Ascending aorta (tissue), 2 donors: ENCODE measurements around the gene SUPV3L1. TPM values are rescaled to one million over a fixed set of nuclear protein-coding genes. Genes with fewer than 3 reads are reported as not detected.

Experiments used
- DNase-seq, 2 donors: peaks; one replicate each; pipeline ENCODE4 v3.0.0-alpha.2; 2019; ENCODE audit warnings: low spot score in 2 of 2
- H3K27ac ChIP-seq, 2 donors: fragments of 200-600 bp; sonication (generic); one replicate each; pipeline ENCODE4 v1.5.1; 2016 to 2017; ENCODE audit warnings: mild to moderate bottlenecking in 1 of 2
- H3K27me3 ChIP-seq: fragments of 200-600 bp; sonication (generic); one replicate; pipeline ENCODE4 v1.5.1; 2017
- H3K36me3 ChIP-seq, 2 donors: fragments of 200-600 bp; sonication (generic); one replicate each; pipeline ENCODE4 v1.5.1; 2016
- H3K4me1 ChIP-seq, 2 donors: fragments of 200-600 bp; sonication (generic); one replicate each; pipeline ENCODE4 v1.5.1; 2016 to 2017; ENCODE audit warnings: mild to moderate bottlenecking in 1 of 2
- H3K4me3 ChIP-seq, 2 donors: fragments of 200-600 bp; sonication (generic); one replicate each; pipeline ENCODE4 v1.5.1; 2016 to 2017; ENCODE audit warnings: mild to moderate bottlenecking in 1 of 2
- H3K9me3 ChIP-seq, 2 donors: fragments of 200-600 bp; sonication (generic); one replicate each; pipeline ENCODE4 v1.5.1; 2016
- intact Hi-C: fragments of 100-400 bp; cut with DNase I; formaldehyde crosslinking; loops from one replicate; pipeline ENCODE4 v1.15.1; 2023
- total RNA-seq: library from RNA; depleted of rRNA; stranded (reverse); fragments of >200 nt; gene quantifications from one replicate; pipeline ENCODE4 v1.1.0, GENCODE V29; 2016
- TF ChIP-seq, protein P1 (sequence below), 3 experiments: fragments of 200-600 bp in 2 of 3; fragments of 450-650 bp in 1 of 3; sonication (generic) in 2 of 3; IDR thresholded peaks; one replicate each; pipeline ENCODE4 v1.5.1; 2016 to 2019; ENCODE audit warnings: antibody characterized with exemption in 3 of 3, mild to moderate bottlenecking in 1 of 3, moderate library complexity in 1 of 3

Gene SUPV3L1
- total RNA-seq, 1 donor from 2014 or later = 4.6 TPM

- H3K36me3 ChIP-seq = peaks cover 0 to 3% of the 10 kb centered on the region in 2 donors
- H3K27me3 ChIP-seq = no peaks in the 10 kb centered on the region
- TF ChIP-seq, protein P1, sequence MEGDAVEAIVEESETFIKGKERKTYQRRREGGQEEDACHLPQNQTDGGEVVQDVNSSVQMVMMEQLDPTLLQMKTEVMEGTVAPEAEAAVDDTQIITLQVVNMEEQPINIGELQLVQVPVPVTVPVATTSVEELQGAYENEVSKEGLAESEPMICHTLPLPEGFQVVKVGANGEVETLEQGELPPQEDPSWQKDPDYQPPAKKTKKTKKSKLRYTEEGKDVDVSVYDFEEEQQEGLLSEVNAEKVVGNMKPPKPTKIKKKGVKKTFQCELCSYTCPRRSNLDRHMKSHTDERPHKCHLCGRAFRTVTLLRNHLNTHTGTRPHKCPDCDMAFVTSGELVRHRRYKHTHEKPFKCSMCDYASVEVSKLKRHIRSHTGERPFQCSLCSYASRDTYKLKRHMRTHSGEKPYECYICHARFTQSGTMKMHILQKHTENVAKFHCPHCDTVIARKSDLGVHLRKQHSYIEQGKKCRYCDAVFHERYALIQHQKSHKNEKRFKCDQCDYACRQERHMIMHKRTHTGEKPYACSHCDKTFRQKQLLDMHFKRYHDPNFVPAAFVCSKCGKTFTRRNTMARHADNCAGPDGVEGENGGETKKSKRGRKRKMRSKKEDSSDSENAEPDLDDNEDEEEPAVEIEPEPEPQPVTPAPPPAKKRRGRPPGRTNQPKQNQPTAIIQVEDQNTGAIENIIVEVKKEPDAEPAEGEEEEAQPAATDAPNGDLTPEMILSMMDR (IDR thresholded peaks at IDR 0.05) = no peak
- H3K27ac ChIP-seq = peak overlapping the region; percentile 89 to 90
- intact Hi-C loops = loop anchor here (2.0 to 10.0 kb wide), 4 partner anchors 183 to 776 kb away; partner anchors contain the start of genes RUFY2 and SLC25A16
- H3K9me3 ChIP-seq = no peaks in the 10 kb centered on the region
- H3K4me3 ChIP-seq = peak overlapping the region; percentile 81 to 95
- peaks cover 4 to 17% of the 10 kb centered on the region in 2 donors for H3K4me1 ChIP-seq
- no peak for DNase-seq
These were observed 631 bp downstream of the SUPV3L1 start for GRCh38 chr10:69180525-69181204.

DNA sequence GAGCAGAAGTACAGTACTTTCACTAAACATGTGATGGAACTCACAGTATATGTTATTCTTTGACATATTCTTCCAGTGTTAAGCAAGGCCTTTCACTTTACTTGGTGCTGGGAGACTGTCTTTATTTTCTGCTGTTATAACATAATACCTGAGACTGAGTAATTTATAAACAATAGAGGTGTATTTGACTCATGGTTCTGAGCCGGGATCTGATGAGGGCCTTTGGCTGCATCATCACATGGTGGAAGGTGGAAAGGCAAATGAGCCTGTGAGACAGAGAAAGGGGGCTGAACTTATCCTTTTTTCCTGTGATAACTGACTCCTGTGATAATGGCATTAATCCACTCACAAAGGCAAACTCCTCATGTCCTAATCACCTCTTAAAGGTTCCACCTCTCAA, 1.4 kb downstream of the SUPV3L1 start:
- no peak for DNase-seq
- H3K9me3 ChIP-seq = no peaks in the 10 kb centered on the region
- peak overlapping the region in 1 of 2 donors; percentile 95 for H3K4me3 ChIP-seq
- intact Hi-C loops = loop anchor here (2.0 to 10.0 kb wide), 4 partner anchors 184 to 777 kb away; partner anchors contain the start of genes RUFY2 and SLC25A16
- H3K27ac ChIP-seq = no peak overlapping the region
- no peaks in the 10 kb centered on the region for H3K27me3 ChIP-seq
- peaks cover 4 to 17% of the 10 kb centered on the region in 2 donors for H3K4me1 ChIP-seq
- TF ChIP-seq, protein P1 (IDR thresholded peaks at IDR 0.05) = no peak
- peaks cover 3 to 6% of the 10 kb centered on the region in 2 donors for H3K36me3 ChIP-seq

- peaks cover 4 to 17% of the 10 kb centered on the region in 2 donors for H3K4me1 ChIP-seq
- H3K4me3 ChIP-seq = no peak overlapping the region
- no peak for DNase-seq
- peaks cover 9 to 12% of the 10 kb centered on the region in 2 donors for H3K36me3 ChIP-seq
- intact Hi-C loops = loop anchor here (5.0 to 10.0 kb wide), 3 partner anchors 185 to 777 kb away; partner anchors contain the start of gene RUFY2
- no peaks in the 10 kb centered on the region for H3K27me3 ChIP-seq
- H3K9me3 ChIP-seq = no peaks in the 10 kb centered on the region
- TF ChIP-seq, protein P1 (IDR thresholded peaks at IDR 0.05) = no peak
- H3K27ac ChIP-seq = no peak overlapping the region
These were observed 2.0 kb downstream of the SUPV3L1 start for GRCh38 chr10:69182005-69182404.

GRCh38 chr10:69186524-69186923, 6.5 kb downstream of the SUPV3L1 start:
- intact Hi-C loops = loop anchor here (10.0 kb wide), 1 partner anchor 782 kb away; the partner anchor contains the start of gene RUFY2
- H3K27me3 ChIP-seq = no peaks in the 10 kb centered on the region
- H3K27ac ChIP-seq = no peak overlapping the region
- H3K4me3 ChIP-seq = no peak overlapping the region
- DNase-seq = no peak
- TF ChIP-seq, protein P1 (IDR thresholded peaks at IDR 0.05) = no peak
- no peaks in the 10 kb centered on the region for H3K9me3 ChIP-seq
- peaks cover 29 to 56% of the 10 kb centered on the region in 2 donors for H3K36me3 ChIP-seq
- H3K4me1 ChIP-seq = peaks cover 0 to 6% of the 10 kb centered on the region in 2 donors

DNA sequence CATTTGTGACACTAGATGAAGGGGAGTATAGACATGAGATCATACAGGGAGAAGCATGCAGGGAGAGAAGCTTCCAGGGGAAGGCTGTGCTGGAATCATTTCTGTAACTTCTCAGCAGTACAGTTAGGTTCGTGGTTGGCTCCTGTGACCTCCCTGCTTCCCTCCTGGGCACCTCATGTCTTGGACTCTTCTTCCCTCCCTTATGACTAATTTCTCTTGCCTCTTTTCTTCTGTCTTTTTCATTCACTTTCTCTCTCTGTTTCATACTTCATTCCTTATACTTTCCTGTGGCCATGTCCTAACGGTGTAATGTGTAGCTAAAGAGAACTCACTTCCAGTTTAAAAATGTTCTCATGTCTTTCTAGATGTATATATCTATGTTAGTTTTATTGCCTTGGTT, 21.0 kb downstream of the SUPV3L1 start:
- H3K36me3 ChIP-seq = peaks cover 81 to 88% of the 10 kb centered on the region in 2 donors
- TF ChIP-seq, protein P1 (IDR thresholded peaks at IDR 0.05) = no peak
- intact Hi-C loops = no loop called here

More for the DNA sequence above, 21.0 kb downstream of the SUPV3L1 start:
- no peak for DNase-seq
- Histone ChIP-seq H3K9me3 (no peaks in the 10 kb centered on the region), H3K4me3 (no peak overlapping the region), H3K27me3 (no peaks in the 10 kb centered on the region), H3K4me1 (no peaks in the 10 kb centered on the region), H3K27ac (no peak overlapping the region)
